Adipose tissue (tissue), 3 donors: ENCODE data around the gene CST9L. TPM values are rescaled to one million over a fixed set of nuclear protein-coding genes. Genes with fewer than 3 reads are reported as not detected.

Experiments used
- H3K27ac ChIP-seq: one replicate; pipeline ENCODE4 v1.5.1; 2013; ENCODE audit warnings: low read depth, low read length
- WGBS, 3 donors: extraction: QIAGEN DNeasy Blood & Tissue Kit; methylation state at CpG; one replicate each; pipeline ENCODE4 v1.1.7; 2013; 5-methylcytosine and 5-hydroxymethylcytosine counted together
- polyA plus RNA-seq, 3 donors: library from polyadenylated mRNA; stranded (reverse); fragments of 200-250 nt; gene quantifications; one replicate each; pipeline ENCODE4 v1.2.3, GENCODE V29; 2013
- donor health status: healthy with polysubstance abuse.
- donor health status: Bipolar disorder and iron deficiency.
- donor health status: healthy.

CST9L gene
- polyA plus RNA-seq, 3 donors: not detected

GRCh38 chr20:23562721-23563342 is 5.5 kb downstream of the CST9L start:
- H3K27ac ChIP-seq: no peak overlapping the region
- 50 to 83% (median 83%) methylated on average over 1 of the region's 1 CpG for WGBS, 3 donors

GRCh38 chr20:23554401-23554800 is 13.9 kb downstream of the CST9L start:
- H3K27ac ChIP-seq: no peak overlapping the region
- 49 to 62% (median 57%) methylated on average over 1 of the region's 1 CpG for WGBS, 3 donors

- no peak overlapping the region for H3K27ac ChIP-seq
These were observed 16.5 kb downstream of the CST9L start for GRCh38 chr20:23551786-23552185.

GRCh38 chr20:23551383-23551782 is 16.9 kb downstream of the CST9L start:
- H3K27ac ChIP-seq: no peak overlapping the region

GRCh38 chr20:23550227-23550626 is 18.1 kb downstream of the CST9L start:
- H3K27ac ChIP-seq: no peak overlapping the region
- WGBS, 3 donors: 48 to 74% (median 67%) methylated on average over 4 of the region's 4 CpGs

- WGBS, 3 donors: 50 to 72% (median 60%) methylated on average over 5 of the region's 5 CpGs
- no peak overlapping the region for H3K27ac ChIP-seq
These were observed 19.9 kb downstream of the CST9L start for GRCh38 chr20:23548408-23548807.

GRCh38 chr20:23547613-23548012 is 20.7 kb downstream of the CST9L start:
- 70 to 85% (median 82%) methylated on average over 5 of the region's 5 CpGs for WGBS, 3 donors
- no peak overlapping the region for H3K27ac ChIP-seq

- WGBS, 3 donors: 65 to 87% (median 84%) methylated on average over 12 of the region's 12 CpGs
- no peak overlapping the region for H3K27ac ChIP-seq
These were observed 21.7 kb downstream of the CST9L start for GRCh38 chr20:23546435-23547144.

- 88 to 95% (median 93%) methylated on average over 6 of the region's 6 CpGs for WGBS, 3 donors
- no peak overlapping the region for H3K27ac ChIP-seq
These were observed 24.2 kb downstream of the CST9L start for GRCh38 chr20:23544133-23544532.

- H3K27ac ChIP-seq: no peak overlapping the region
- 43 to 53% (median 51%) methylated on average over 5 of the region's 5 CpGs for WGBS, 3 donors
These were observed 25.5 kb downstream of the CST9L start for GRCh38 chr20:23542801-23543200.

- WGBS, 3 donors: 70 to 93% (median 82%) methylated on average over 2 of the region's 2 CpGs
- H3K27ac ChIP-seq: no peak overlapping the region
These were observed 26.5 kb downstream of the CST9L start for GRCh38 chr20:23541776-23542175.

- WGBS, 3 donors: 32 to 50% (median 47%) methylated on average over 1 of the region's 1 CpG
- H3K27ac ChIP-seq: no peak overlapping the region
These were observed 27.0 kb downstream of the CST9L start for GRCh38 chr20:23541330-23541729.

- WGBS, 3 donors: 63 to 82% (median 77%) methylated on average over 4 of the region's 4 CpGs
- no peak overlapping the region for H3K27ac ChIP-seq
These were observed 27.7 kb downstream of the CST9L start for GRCh38 chr20:23540624-23541023.

- H3K27ac ChIP-seq: no peak overlapping the region
- WGBS, 3 donors: 63 to 66% (median 66%) methylated on average over 3 of the region's 3 CpGs
These were observed 31.3 kb downstream of the CST9L start for GRCh38 chr20:23537030-23537429.

GRCh38 chr20:23536328-23536974 is 31.8 kb downstream of the CST9L start:
- WGBS, 3 donors: 63 to 78% (median 64%) methylated on average over 2 of the region's 2 CpGs
- no peak overlapping the region for H3K27ac ChIP-seq

- no peak overlapping the region for H3K27ac ChIP-seq
- WGBS, 3 donors: 74 to 85% (median 82%) methylated on average over 17 to 20 of the region's 20 CpGs
These were observed 33.3 kb downstream of the CST9L start for GRCh38 chr20:23534801-23535593.

GRCh38 chr20:23533161-23533560 is 35.1 kb downstream of the CST9L start:
- H3K27ac ChIP-seq: no peak overlapping the region

GRCh38 chr20:23532533-23532932 is 35.8 kb downstream of the CST9L start:
- 64 to 74% (median 66%) methylated on average over 1 of the region's 1 CpG for WGBS, 3 donors

GRCh38 chr20:23530937-23531567 is 37.2 kb downstream of the CST9L start:
- no peak overlapping the region for H3K27ac ChIP-seq
- WGBS, 3 donors: 44 to 62% (median 44%) methylated on average over 1 of the region's 1 CpG

More at GRCh38 chr20:23532533-23532932, 35.8 kb downstream of the CST9L start:
- H3K27ac ChIP-seq: no peak overlapping the region
